HT-29 (cell line): ENCODE data around the gene COL21A1. TPM values are rescaled to one million over a fixed set of nuclear protein-coding genes. Genes with fewer than 3 reads are reported as not detected.

Experiments
- DNase-seq: peaks from one replicate; pipeline ENCODE4 v3.0.0-alpha.2; 2015; ENCODE audit warnings: low spot score
- total RNA-seq: library from RNA; depleted of rRNA; stranded (reverse); fragments of >200 nt; shearing (Covaris generic); gene quantifications from 2 replicates; pipeline ENCODE4 v1.2.3, GENCODE V29; 2014

COL21A1 gene
- total RNA-seq, 1 experiment from 2014 or later: not detected

DNA sequence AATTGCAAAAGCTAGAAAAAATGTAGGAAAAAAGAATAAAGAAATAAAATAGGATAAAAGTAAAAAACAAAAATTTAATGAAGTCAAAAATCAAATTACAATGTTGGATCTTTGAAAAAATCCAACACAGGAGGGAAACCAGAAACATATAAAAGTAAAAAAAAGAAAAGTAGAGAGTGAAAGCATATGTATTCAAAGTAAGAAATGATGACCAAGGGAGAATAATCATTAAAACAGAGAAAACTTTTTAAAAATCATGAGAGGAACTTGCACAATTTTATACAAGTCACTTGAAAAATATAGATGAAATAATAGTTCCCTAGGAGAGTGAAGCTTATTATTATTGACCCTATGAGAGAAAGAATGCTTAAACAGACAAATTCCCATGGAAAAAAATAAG lies 138.2 kb downstream of the COL21A1 start:
- no peak for DNase-seq

DNA sequence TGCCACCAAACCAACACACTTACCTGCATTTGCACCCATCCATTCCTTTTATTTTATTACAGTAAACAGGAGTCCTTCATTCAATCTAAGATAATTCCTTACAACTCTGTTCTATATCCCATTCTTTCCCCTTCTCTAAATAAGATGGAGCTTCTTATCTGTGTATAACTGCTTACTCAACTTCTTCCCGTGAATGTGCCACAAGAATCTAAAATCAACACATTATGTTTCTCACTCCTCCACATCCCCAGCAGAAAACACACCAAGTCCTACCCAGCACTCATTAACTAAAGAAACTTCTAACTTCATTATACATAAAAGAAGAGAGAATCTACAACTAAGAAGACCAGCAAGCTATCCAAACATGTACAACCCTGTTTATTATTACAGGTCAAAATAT lies 141.1 kb downstream of the COL21A1 start:
- no peak for DNase-seq

DNA sequence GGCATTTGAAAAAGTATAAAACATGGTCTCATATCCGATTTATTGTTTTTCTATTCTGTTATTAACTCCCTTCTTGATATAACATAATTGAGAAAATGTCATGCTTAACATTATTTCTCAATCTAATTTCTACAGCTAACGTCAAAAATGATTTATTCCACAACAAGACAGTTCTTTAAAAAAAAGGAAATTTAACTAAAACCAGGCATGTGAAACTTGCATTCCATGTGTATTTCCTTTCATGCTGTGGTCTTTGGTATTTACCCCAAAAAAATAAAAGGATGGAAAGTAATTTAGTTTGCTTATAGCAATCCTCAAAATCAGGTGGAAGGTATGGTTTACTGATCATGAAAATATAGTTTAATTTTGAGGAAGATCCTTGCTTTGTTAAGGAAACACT lies 142.8 kb downstream of the COL21A1 start:
- no peak for DNase-seq

DNA sequence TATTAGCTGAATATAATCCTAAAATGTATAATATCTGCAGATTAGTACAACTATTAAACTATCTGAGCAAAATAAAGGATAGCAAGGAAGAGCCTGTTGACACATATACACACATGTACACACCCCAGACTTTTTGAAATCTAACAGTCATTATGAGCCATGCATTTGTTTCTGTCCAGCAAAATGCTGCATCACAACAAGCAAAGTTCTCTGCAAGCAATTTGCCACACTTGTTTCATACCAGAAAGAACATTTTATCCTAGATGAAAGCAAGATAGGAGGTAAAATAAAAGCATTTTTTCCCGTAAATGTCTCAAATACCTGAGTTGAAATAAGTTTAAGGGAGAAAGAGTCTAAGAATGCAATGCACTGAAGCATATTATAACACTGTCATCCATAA lies 145.2 kb downstream of the COL21A1 start:
- no peak for DNase-seq

GRCh38 chr6:56101141-56101553 lies 146.2 kb downstream of the COL21A1 start:
- DNase-seq: peak; percentile 66

DNA sequence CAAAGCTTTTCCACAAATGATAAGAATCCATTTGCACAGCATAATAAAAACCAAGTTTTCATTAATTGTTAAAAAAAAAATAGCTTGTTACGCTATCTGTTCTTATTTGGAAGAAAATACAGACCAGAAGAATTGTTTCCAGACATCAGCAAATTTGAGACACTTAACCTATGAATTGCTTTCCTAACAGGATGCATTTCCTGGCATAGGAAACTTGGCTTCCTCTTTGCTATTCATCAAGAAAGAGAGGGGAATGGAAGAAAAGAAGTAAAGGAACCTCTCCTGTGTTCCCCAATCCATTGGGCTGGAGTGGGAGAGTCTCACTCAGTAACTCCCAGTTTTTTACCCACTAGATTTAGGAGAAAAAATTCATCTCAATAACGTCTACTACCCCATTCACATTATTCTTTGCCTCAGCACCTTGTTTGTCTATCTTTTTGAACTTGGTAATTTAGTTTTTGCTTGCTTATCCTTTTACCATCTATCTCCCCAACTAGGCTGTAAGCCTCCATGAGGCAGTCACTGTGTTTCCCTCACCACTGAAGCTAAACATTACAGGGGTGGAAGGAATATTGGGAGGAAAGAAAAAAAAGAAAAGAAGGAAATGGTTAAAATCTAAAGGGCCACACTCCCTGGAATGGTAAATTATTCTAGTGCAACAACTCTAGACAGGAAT lies 150.3 kb downstream of the COL21A1 start:
- no peak for DNase-seq

- no peak for DNase-seq
Observed at GRCh38 chr6:56096541-56096940, 150.8 kb downstream of the COL21A1 start.

GRCh38 chr6:56093776-56094175 lies 153.6 kb downstream of the COL21A1 start:
- no peak for DNase-seq

- DNase-seq: peak; percentile 78
Observed at GRCh38 chr6:56091159-56091869, 156.1 kb downstream of the COL21A1 start.

- no peak for DNase-seq
Observed at GRCh38 chr6:56088641-56089040, 158.7 kb downstream of the COL21A1 start.

- DNase-seq: no peak
Observed at GRCh38 chr6:56087421-56087820, 160.0 kb downstream of the COL21A1 start.

DNA sequence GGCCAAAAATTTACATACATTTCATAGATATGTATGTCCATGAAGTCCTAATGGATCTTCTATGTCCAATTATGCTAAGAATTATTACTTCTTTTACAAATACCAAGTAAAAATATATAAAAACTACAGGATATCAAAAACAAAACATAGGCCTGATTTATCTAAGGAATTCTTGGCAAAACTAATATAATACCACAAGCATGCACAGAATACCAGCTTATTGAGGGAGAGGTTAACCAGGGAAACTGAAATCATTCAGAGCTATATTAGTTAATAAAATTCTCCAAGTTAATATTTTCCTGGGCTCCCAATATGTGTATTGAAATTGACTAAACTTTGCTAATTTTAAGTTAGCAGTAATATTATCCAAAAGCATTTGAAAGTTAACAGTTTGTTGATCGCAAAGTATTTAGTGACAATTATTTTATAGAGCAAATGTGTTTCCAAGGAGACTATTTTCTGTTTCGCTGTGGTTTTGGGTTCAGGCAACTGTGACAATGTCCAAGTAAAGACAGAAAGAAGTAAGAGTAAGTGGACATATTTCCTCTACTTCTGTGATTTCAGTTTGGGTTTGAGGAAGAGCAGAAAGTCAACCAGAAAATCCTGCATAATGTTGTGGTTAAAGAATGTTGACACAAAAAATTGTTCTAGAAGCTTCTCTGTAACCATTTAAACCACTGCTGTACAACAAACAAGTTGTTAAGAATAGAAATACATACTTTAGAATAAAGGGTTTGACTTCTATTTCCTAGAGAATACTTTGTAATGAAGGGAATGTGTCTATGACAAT lies 167.4 kb downstream of the COL21A1 start:
- DNase-seq: no peak

- no peak for DNase-seq
Observed at GRCh38 chr6:56076033-56076432, 171.3 kb downstream of the COL21A1 start.

DNA sequence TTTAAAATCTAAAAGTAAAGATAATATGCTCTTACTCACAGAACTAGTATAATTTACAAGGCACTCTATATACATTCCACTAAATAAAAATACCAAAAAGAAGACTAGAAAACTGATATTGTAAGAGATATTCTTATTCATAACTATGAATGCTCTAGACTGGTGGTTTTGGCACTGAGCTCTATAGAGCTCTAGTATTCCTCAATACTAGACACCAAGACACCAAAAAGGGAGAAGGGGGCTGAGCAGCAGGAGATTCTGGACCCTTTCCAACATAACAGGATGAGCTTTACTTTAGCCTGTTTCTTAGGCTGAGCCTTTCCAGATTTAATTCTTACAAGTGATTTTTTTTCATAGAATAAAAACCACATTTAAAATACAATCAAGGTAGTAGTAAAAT lies 173.6 kb downstream of the COL21A1 start:
- no peak for DNase-seq

GRCh38 chr6:56073315-56073714 lies 174.1 kb downstream of the COL21A1 start:
- DNase-seq: no peak

- DNase-seq: no peak
Observed at GRCh38 chr6:56072856-56073255, 174.5 kb downstream of the COL21A1 start.

DNA sequence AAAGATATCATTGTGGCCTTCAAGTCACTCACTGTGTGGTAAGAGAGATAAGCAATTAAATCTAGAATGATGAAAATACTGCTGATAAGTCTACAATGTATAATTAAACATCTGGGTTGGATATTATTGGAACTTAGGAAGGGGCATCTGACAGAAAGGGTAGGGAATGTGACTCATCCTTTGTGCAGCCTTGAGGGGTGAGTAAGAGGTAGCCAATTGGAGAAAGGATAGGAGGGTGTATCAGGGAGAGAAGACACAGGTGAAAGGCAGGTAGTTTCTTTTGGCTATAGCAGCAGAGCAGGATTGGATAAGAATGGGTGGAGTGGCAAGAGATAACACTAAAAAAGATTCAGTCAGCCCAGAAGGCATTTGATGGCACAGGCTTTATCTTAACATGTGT lies 182.0 kb downstream of the COL21A1 start:
- no peak for DNase-seq

DNA sequence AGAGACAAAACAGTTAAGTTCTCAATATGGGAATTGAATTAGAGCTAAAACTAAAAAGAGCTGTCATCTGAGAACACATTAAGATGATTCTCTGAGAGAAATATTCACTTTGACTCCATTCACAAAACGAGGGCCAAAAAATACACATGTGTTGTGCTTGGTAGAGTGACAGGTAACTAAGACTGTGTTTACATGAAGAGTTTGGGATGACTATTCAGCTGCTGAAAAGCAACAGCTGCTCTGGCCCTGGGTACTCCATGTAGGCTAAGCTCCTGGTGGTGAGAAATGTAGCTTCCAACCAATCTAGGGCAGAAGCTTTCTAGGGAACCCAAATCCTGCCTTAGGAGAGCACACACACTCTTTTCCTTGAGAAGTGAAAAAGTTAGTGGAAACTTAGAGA lies 184.5 kb downstream of the COL21A1 start:
- no peak for DNase-seq

DNA sequence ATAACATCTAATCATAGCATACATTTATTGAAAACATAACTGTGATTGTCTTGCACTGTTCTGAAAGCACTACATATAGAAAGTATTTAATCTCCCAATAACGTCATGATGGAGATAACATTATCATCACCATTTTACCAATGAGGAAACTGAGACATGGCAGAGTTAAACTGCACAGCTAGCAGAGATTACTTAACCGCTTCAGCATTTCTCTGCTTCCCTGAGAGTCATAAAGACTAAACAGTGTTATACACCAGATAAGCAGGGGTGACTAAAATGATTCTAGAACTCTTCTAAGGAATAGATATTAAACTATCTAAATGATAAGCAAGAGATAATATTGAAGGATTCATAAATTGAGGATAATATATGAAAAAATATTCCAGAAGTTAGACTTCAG lies 188.7 kb downstream of the COL21A1 start:
- DNase-seq: no peak

DNA sequence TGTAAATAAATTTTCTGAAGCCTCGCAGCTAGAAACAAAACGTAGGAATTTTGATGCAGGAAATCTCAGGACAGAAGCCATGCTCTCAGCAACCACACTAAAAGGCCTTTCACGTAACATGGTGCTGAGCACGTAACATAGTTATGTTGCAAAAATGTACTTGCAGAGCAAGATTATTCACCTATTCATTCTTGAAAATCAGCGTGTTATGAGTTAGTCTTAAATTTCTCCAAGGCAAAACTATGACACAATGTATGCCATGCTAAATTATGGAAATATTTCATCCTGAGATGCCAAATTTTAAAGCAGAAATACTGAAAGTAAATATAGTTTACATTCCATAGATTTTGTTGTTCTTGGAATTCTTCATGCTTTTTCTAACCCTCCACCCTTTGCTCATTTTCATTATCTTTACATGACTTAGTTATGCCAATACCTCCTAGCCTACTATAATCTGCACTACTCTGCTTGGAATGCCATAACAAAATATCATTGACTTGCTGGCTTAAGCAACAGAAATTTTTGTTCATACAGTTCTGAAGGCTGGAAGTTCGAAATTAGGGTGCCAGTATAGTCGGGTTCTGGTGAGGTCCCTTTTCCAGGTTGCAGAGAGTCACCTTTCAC lies 192.2 kb downstream of the COL21A1 start:
- DNase-seq: no peak

- DNase-seq: no peak
Observed at GRCh38 chr6:56051202-56051598, 196.2 kb downstream of the COL21A1 start.

DNA sequence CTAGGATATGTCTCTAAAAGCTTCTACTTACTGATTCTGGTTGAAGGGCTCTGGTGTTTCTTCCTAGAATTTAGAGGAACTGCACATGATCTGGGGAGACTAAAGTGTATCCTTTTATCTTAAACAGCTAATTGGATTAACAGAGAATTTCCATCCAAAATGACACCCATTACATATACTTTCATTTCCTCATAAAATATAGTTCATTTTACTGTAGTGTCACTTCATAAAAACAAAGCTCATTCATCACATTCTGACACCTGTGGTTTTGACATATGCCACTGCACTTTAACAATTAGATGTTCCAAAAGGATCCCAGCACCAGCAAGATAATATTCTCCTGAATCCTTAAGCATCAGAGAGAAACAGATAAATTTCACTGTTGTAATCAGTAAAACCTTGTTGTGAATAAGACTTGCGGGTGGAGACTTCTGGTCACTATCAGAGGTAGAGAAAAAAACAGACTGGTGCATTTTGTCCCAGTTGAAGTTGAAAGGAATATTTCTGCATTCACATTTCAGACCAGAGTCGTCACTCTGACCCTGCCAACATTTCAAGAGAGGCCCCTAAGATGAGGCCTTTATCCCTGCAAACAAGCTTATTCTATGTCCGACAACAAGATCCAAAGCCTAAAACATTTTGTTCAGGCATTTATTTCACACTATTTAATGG lies 196.7 kb downstream of the COL21A1 start:
- DNase-seq: no peak
